ENCODE results near the gene PDE5A.

- TF ChIP-seq CTCF (IDR thresholded peaks at IDR 0.05; ENCODE audit: low read length) = no peak
- no peak for TF ChIP-seq EZH2phosphoT487 (IDR thresholded peaks at IDR 0.05; ENCODE audit: low read length)
- no peak for TF ChIP-seq EZH2 (optimal IDR thresholded peaks at IDR 0.05; ENCODE audit: low read depth, low read length)
Observed at GRCh38 chr4:119480331-119480730, 148.3 kb downstream of the PDE5A start.

Data from MM.1S (cell line).